HUES6 (cell line): ENCODE measurements around the gene TTC4.

Experiments
- H3K27ac ChIP-seq: 2 replicates; pipeline ENCODE4 v1.7.0; 2013; ENCODE audit warnings: low read depth, mild to moderate bottlenecking, low read length, inconsistent platforms
- H3K27me3 ChIP-seq: 2 replicates; pipeline ENCODE4 v1.6.1; 2013; ENCODE audit warnings: low read length; ENCODE audit not compliant: control insufficient read depth, insufficient read depth
- H3K36me3 ChIP-seq: 2 replicates; pipeline ENCODE4 v1.6.1; 2013; ENCODE audit warnings: low read length; ENCODE audit not compliant: control insufficient read depth, insufficient read depth
- H3K4me1 ChIP-seq: 2 replicates; pipeline ENCODE4 v1.6.1; 2013; ENCODE audit warnings: low read length; ENCODE audit not compliant: control insufficient read depth, insufficient read depth
- H3K4me3 ChIP-seq: 2 replicates; pipeline ENCODE4 v1.5.1; 2013; ENCODE audit warnings: low read depth, low read length
- H3K9ac ChIP-seq: one replicate; pipeline ENCODE4 v1.6.1; 2013; ENCODE audit warnings: mild to moderate bottlenecking, low read length
- H3K9me3 ChIP-seq: 2 replicates; pipeline ENCODE4 v1.6.1; 2013; ENCODE audit warnings: low read depth, low read length; ENCODE audit not compliant: control insufficient read depth, insufficient read depth

Gene TTC4

GRCh38 chr1:54748094-54748835 lies 32.6 kb downstream of the TTC4 start:
- peaks cover 3% of the 10 kb centered on the region for H3K4me1 ChIP-seq
- H3K36me3 ChIP-seq, result peaks cover 5% of the 10 kb centered on the region; the same call in 1 of the 2 replicates
- no peak overlapping the region for H3K4me3 ChIP-seq
- H3K9ac ChIP-seq, result no peak overlapping the region
- peaks cover 2% of the 10 kb centered on the region; the same call in 1 of the 2 replicates for H3K27me3 ChIP-seq
- no peak overlapping the region for H3K27ac ChIP-seq
- no peaks in the 10 kb centered on the region; the same call in 1 of the 2 replicates for H3K9me3 ChIP-seq

GRCh38 chr1:54750596-54750995 lies 34.9 kb downstream of the TTC4 start:
- no peak overlapping the region for H3K9ac ChIP-seq
- H3K4me3 ChIP-seq, result no peak overlapping the region
- H3K27me3 ChIP-seq, result peaks cover 2% of the 10 kb centered on the region; the same call in 1 of the 2 replicates
- H3K36me3 ChIP-seq, result no peaks in the 10 kb centered on the region
- no peaks in the 10 kb centered on the region; the same call in 1 of the 2 replicates for H3K9me3 ChIP-seq
- no peak overlapping the region for H3K27ac ChIP-seq
- no peaks in the 10 kb centered on the region; the same call in 1 of the 2 replicates for H3K4me1 ChIP-seq

- no peak overlapping the region for H3K27ac ChIP-seq
- H3K36me3 ChIP-seq, result peaks cover 2% of the 10 kb centered on the region
- no peak overlapping the region for H3K4me3 ChIP-seq
- H3K27me3 ChIP-seq, result peaks cover 2% of the 10 kb centered on the region; the same call in 1 of the 2 replicates
- no peak overlapping the region for H3K9ac ChIP-seq
- H3K4me1 ChIP-seq, result no peaks in the 10 kb centered on the region; the same call in 1 of the 2 replicates
- no peaks in the 10 kb centered on the region for H3K9me3 ChIP-seq
Observed at GRCh38 chr1:54751426-54751825, 35.8 kb downstream of the TTC4 start.

DNA sequence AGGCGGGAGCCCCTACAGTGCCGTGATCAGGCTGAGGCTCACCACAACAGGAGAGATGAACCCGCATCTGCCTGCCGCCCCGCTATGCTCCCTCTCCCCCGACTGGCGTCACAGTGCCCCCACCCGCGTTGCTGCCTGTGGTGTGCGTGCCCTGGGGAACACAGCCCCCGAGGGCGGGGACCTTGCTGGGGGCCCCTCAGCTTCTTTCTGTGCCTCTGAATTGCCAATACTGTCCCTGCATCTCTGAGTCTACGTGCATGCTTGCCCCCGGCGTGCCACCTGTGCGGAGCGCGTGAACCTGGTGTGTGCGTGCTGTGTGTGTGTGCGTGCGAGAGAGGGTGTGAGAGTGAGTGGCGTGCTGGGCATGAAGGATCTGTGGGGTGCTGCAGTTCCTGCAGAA lies 38.4 kb downstream of the TTC4 start:
- Histone ChIP-seq H3K9ac (no peak overlapping the region), H3K4me1 (no peaks in the 10 kb centered on the region; the same call in 1 of the 2 replicates), H3K27me3 (peaks cover 2% of the 10 kb centered on the region; the same call in 1 of the 2 replicates), H3K4me3 (no peak overlapping the region), H3K36me3 (peaks cover 26% of the 10 kb centered on the region), H3K27ac (no peak overlapping the region), H3K9me3 (no peaks in the 10 kb centered on the region)

DNA sequence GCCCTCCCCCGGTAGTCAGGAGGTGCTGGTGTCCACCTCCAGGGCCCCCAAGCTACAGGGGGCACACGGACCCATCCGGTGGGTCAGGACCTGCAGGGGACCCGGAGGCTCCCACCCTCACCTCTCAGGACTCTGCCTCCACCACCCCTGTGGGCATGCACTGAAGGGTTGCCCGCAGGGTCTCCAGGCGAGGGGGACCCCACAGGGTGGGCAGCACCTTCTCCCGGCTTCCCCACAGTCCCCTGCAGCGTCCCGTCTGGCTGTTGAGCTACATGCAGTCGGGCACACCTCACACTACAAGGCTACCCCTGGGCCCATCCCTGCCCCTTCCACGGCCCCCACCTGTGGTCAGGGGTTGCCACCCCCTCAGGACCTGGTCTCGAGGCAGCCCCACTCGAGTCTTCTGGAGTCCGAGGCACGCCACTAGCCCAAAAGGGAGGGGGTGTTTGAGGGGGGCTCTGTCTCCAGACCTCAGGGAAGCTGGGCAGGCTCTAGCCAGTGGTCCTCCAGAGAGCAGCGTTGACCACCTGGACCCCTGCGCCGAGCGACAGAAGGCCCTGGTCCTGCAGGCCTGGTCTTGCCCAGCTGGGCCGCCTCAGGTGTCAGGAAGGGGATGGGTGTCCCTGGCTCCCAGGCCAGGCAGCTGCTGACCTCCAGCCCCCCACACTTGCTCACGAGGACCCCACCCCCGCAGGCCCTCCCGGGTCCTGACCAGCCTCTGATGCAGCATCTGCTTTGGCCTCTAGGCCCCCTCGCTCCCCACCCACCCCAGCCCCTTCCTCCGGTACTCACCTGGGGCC lies 39.0 kb downstream of the TTC4 start:
- H3K27me3 ChIP-seq, result peaks cover 2% of the 10 kb centered on the region; the same call in 1 of the 2 replicates
- H3K9ac ChIP-seq, result no peak overlapping the region
- no peak overlapping the region for H3K27ac ChIP-seq
- no peaks in the 10 kb centered on the region for H3K9me3 ChIP-seq
- no peaks in the 10 kb centered on the region; the same call in 1 of the 2 replicates for H3K4me1 ChIP-seq
- H3K36me3 ChIP-seq, result peaks cover 26% of the 10 kb centered on the region
- H3K4me3 ChIP-seq, result no peak overlapping the region

- Histone ChIP-seq H3K9me3 (no peaks in the 10 kb centered on the region), H3K4me1 (no peaks in the 10 kb centered on the region), H3K27me3 (no peaks in the 10 kb centered on the region), H3K4me3 (no peak overlapping the region), H3K27ac (no peak overlapping the region), H3K36me3 (peaks cover 26% of the 10 kb centered on the region), H3K9ac (no peak overlapping the region)
Observed at GRCh38 chr1:54757833-54758232, 42.2 kb downstream of the TTC4 start.

DNA sequence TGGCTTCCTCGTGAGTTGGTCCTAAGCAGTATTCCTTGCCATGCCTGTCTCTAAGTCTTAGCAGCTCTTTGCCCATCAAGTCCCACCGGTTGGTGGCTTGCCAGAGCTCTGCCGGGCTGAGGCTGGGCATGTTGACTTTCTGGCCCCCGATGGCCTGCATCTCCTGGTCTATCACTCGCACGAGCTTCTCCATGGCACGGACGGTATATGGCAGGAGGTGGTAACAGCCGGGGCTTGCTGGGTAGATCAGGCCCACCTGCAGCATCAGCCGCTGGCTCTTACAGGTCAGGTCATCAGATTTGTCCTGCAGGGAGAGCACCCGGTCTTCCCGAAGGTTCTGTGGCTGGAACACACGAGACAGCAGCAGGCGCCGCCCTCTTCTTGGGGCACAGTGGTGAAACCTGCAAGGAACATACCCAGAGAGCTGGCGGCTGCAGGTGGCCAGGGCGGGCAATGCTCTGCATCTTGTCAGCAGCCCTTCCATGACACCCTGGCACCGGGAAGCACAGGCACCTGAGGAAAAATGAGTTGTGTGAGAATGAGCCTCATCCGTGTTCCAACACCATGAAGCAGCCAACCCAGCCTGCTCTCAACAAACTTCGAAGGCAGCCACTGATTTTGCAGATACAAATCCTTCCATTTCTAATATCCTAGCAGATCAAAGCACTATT lies 43.2 kb downstream of the TTC4 start:
- Histone ChIP-seq H3K9ac (no peak overlapping the region), H3K27me3 (no peaks in the 10 kb centered on the region), H3K36me3 (peaks cover 26% of the 10 kb centered on the region), H3K9me3 (no peaks in the 10 kb centered on the region), H3K4me3 (no peak overlapping the region), H3K27ac (no peak overlapping the region), H3K4me1 (peaks cover 4% of the 10 kb centered on the region; the same call in 1 of the 2 replicates)

DNA sequence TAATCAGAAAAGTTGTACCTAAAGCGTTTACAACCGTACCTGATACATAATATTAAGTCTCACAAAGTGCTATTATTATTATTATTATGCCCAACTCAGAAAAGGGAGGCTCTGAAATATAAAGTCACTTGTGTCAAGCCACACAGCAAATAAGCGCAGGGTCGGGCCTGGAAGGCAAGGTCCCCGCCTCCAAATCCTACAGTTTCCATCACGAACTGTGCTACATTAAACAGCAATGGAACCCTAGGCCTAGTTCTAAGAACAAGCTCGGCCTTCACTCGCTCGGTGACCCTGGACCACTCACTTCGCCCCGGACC lies 48.1 kb downstream of the TTC4 start:
- Histone ChIP-seq H3K9ac (peak overlapping the region; percentile 92), H3K9me3 (no peaks in the 10 kb centered on the region), H3K4me1 (peaks cover 13% of the 10 kb centered on the region), H3K27me3 (no peaks in the 10 kb centered on the region), H3K27ac (peak overlapping the region; percentile 76; the same call in 1 of the 2 replicates), H3K4me3 (peak overlapping the region; percentile 97), H3K36me3 (peaks cover under 1% of the 10 kb centered on the region)

GRCh38 chr1:54764133-54764921 lies 48.7 kb downstream of the TTC4 start, which contains the start of gene PARS2:
Gene PARS2, minus strand, starts transcription at chr1:54764523. Its CDS starts 5,362 bp downstream, at chr1:54759161.
- H3K27ac ChIP-seq, result peak within 1 kb of the TSS; percentile 76; the same call in 1 of the 2 replicates

DNA sequence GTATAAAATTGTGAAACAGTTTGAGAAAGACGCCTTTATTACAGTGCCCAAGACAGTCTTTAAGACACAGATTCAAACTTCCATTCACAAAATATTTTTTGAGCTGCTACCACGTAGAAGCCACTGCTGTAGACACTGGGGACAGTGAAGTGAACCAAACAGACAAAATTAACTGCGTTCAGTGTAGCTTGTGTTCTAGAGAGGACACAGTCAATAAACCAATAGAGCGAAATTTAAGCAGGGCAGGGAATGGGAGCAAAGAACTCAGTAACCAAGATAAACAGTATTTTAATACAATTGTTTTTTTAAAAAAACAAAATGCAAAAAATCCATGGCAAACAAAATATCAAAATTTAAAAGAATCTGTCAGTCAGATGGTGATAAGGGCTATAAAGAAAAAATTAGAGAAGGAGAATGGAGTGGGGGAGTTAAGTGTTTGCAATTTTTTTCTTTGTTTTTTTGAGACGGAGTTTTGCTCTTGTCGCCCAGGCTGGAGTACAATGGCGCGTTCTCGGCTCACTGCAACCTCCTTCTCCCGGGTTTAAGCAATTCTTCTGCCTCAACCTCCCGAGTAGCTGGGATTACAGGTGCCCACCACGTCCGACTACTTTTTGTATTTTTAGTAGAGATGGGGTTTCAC lies 49.4 kb downstream of the TTC4 start:
- Histone ChIP-seq H3K9ac (no peak overlapping the region), H3K27me3 (no peaks in the 10 kb centered on the region), H3K27ac (no peak overlapping the region)

More at GRCh38 chr1:54764133-54764921, 48.7 kb downstream of the TTC4 start, which contains the start of gene PARS2:
- Histone ChIP-seq H3K4me3 (peak within 1 kb of the TSS; percentile 97), H3K9ac (peak within 1 kb of the TSS; percentile 92), H3K27me3 (no peaks in the 10 kb centered on the region), H3K4me1 (peaks cover 13% of the 10 kb centered on the region), H3K9me3 (no peaks in the 10 kb centered on the region), H3K36me3 (no peaks in the 10 kb centered on the region)

More for the DNA sequence above, 49.4 kb downstream of the TTC4 start:
- H3K4me3 ChIP-seq, result peak overlapping the region; percentile 49
- no peaks in the 10 kb centered on the region for H3K36me3 ChIP-seq
- no peaks in the 10 kb centered on the region for H3K9me3 ChIP-seq
- peaks cover 13% of the 10 kb centered on the region for H3K4me1 ChIP-seq
